Measurements from ENCODE around the gene ZNF487. TPM values are rescaled to one million over a fixed set of nuclear protein-coding genes. Genes with fewer than 3 reads are reported as not detected.

ZNF487 gene
- total RNA-seq, 1 donor from 2014 or later: 3.9 TPM

DNA sequence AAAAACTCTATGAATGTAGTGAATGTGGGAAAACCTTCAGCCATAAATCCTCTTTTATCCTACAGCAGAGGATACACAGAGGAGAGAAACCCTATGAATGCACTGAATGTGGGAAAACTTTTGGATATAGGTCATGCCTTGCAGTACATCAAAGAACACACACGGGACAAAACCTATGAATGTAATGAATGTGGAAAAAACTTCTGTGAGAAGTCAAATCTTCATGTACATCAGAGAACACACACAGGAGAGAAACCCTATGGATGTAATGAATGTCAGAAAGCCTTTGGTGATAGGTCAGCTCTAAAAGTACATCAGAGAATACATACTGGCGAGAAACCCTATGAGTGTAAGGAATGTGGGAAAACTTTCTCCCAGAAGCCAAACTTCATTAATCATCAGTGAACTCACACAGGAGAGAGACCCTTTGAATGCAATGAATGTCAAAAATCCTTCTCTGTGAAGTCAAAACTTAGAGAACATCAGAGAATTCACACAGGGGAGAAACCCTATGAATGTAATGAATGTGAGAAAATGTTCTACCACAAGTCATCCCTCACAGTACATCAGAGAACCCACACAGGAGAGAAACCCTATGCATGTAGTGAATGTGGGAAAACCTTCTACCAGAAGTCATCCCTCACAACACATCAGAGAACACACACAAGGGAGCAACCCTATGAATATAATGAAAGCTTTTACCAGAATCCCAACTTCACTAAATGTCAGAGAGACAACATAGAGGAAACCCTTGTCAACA lies 45.6 kb downstream of the ZNF487 start:
- no peaks in the 10 kb centered on the region for H3K4me1 ChIP-seq
- peaks cover 14 to 54% of the 10 kb centered on the region in 2 donors for H3K9me3 ChIP-seq
- TF ChIP-seq, protein P1, sequence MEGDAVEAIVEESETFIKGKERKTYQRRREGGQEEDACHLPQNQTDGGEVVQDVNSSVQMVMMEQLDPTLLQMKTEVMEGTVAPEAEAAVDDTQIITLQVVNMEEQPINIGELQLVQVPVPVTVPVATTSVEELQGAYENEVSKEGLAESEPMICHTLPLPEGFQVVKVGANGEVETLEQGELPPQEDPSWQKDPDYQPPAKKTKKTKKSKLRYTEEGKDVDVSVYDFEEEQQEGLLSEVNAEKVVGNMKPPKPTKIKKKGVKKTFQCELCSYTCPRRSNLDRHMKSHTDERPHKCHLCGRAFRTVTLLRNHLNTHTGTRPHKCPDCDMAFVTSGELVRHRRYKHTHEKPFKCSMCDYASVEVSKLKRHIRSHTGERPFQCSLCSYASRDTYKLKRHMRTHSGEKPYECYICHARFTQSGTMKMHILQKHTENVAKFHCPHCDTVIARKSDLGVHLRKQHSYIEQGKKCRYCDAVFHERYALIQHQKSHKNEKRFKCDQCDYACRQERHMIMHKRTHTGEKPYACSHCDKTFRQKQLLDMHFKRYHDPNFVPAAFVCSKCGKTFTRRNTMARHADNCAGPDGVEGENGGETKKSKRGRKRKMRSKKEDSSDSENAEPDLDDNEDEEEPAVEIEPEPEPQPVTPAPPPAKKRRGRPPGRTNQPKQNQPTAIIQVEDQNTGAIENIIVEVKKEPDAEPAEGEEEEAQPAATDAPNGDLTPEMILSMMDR (IDR thresholded peaks at IDR 0.05): no peak
- H3K4me3 ChIP-seq: no peak overlapping the region
- H3K27me3 ChIP-seq: no peaks in the 10 kb centered on the region
- intact Hi-C loops (cut with DNase I): no loop called here
- peaks cover 4 to 16% of the 10 kb centered on the region in 2 donors for H3K36me3 ChIP-seq
- H3K27ac ChIP-seq: no peak overlapping the region
- no peak for DNase-seq (ENCODE audit: low spot score in 2 of 2)

DNA sequence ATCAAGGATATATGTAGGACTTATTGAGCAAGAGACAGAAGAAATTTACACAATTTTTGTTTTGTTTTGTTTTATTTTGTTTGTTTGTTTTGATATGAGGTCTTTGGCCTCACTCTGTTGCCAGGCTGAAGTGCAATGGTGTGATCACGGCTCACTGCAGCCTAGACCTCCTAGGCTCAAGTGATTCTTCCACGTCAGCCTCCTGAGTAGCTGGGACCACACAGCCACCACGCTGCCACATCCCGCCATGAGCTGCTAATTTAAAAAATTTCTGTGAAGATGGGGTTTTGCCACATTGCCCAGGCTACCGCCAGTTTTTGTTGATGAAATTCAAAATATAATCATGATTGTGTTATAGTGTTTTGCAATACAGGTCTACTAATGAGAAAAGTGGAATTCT lies 54.9 kb downstream of the ZNF487 start:
- no peaks in the 10 kb centered on the region for H3K36me3 ChIP-seq

DNA sequence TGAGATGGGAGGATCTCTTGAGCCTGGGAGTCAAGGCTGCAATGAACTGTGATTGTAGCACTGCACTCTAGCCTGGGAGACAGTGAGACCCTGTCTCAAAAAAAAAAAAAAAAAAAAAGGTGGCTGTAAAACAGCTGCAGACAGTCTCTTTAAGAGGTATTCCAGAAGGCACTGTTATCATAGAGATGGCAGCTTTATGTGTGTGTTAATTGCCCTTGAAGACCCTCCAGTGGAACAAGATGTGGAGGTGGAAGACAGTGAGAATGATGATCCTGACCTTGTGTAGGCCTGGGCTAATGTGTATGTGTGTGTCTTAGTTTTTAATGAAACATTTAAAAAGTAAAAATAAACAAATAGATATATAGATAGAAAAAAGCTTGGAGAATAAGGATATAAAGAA lies 66.0 kb downstream of the ZNF487 start:
- no peaks in the 10 kb centered on the region for H3K27me3 ChIP-seq
- H3K36me3 ChIP-seq: no peaks in the 10 kb centered on the region
- no peak for DNase-seq (ENCODE audit: low spot score in 2 of 2)
- no peaks in the 10 kb centered on the region for H3K4me1 ChIP-seq
- H3K9me3 ChIP-seq: no peaks in the 10 kb centered on the region
- no peak overlapping the region for H3K27ac ChIP-seq
- H3K4me3 ChIP-seq: no peak overlapping the region
- TF ChIP-seq, protein P1 (IDR thresholded peaks at IDR 0.05): no peak
- intact Hi-C loops (cut with DNase I): no loop called here

More for the DNA sequence above, 54.9 kb downstream of the ZNF487 start:
- H3K9me3 ChIP-seq: peaks cover 4 to 10% of the 10 kb centered on the region in 2 donors
- H3K4me3 ChIP-seq: no peak overlapping the region
- intact Hi-C loops (cut with DNase I): no loop called here
- no peak for DNase-seq (ENCODE audit: low spot score in 2 of 2)
- no peaks in the 10 kb centered on the region for H3K4me1 ChIP-seq
- no peak overlapping the region for H3K27ac ChIP-seq
- TF ChIP-seq, protein P1 (IDR thresholded peaks at IDR 0.05): no peak
- H3K27me3 ChIP-seq: no peaks in the 10 kb centered on the region

DNA sequence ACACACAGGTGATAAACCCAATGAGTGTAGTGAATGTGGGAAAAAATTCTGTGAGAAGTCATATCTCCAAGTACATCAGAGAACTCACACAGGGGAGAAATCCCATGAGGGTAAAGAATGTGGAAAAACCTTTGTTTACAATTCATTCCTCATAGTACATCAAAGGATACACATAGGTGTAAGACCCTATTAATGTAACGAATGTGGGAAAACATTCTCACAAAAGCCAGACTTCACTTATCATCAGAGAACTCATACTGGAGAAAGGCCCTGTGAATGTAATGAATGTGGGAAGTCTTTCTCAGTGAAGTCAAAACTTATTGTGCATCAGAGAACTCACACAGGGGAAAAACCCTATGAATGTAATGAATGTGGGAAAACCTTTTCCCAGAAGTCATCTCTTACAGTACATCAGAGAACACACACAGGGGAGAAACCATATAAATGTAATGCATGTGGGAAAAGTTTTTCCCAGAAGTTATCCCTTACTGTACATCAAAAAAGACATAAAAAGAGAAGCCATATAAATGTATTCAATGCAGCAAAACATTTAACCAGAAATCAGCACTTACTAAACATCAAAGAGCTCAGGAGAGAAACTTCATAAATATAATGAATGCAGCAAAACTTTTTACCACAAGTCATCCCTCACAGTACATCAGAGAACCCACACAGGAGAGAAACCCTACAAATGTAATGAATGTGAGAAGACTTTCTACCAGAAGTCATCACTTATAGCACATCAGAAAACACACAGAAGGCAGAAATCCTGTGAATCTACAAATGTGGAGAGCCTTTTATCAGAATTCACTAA lies 87.7 kb downstream of the ZNF487 start:
- Histone ChIP-seq H3K27ac (no peak overlapping the region), H3K27me3 (no peaks in the 10 kb centered on the region), H3K4me1 (no peaks in the 10 kb centered on the region), H3K9me3 (peaks cover 22 to 68% of the 10 kb centered on the region in 2 donors), H3K4me3 (no peak overlapping the region), H3K36me3 (no peaks in the 10 kb centered on the region)
- intact Hi-C loops (cut with DNase I): no loop called here
- TF ChIP-seq, protein P1 (IDR thresholded peaks at IDR 0.05): no peak
- no peak for DNase-seq (ENCODE audit: low spot score in 2 of 2)

Other genes starting within 250 kb of the ZNF487 start
- gene RASGEF1A, start 170.0 kb upstream of the ZNF487 start, total RNA-seq: not detected
- not detected for gene FXYD4, start 65.5 kb upstream of the ZNF487 start, total RNA-seq
- gene HNRNPF, start 27.9 kb upstream of the ZNF487 start, total RNA-seq: 101 TPM
- 7.1 TPM for gene ZNF239, start 137.5 kb downstream of the ZNF487 start, total RNA-seq
- 0.43 TPM for gene ZNF485, start 169.3 kb downstream of the ZNF487 start, total RNA-seq
- 10.9 TPM for gene ZNF32, start 211.8 kb downstream of the ZNF487 start, total RNA-seq

All from ascending aorta (tissue), 2 donors.